ENCODE measurements around the gene BABAM2. TPM values are rescaled to one million over a fixed set of nuclear protein-coding genes. Genes with fewer than 3 reads are reported as not detected.
"Not testable (repeated sequence)": the region's sequence is repeated elsewhere in the genome, so short reads cannot be mapped to it uniquely, and the experiment has no call there.

Gene BABAM2
- total RNA-seq, 1 experiment from 2014 or later, result 43.5 TPM

GRCh38 chr2:27966466-27966865 lies 75.9 kb downstream of the BABAM2 start:
- CTCF ChIA-PET, result no interaction called here

GRCh38 chr2:27967076-27967475 lies 76.5 kb downstream of the BABAM2 start:
- DNase-seq, result no peak
- H3K4me1 Mint-ChIP-seq (ENCODE audit: low read depth, unreplicated experiment), result peaks cover 2% of the 10 kb centered on the region
- intact Hi-C loops (cut with micrococcal nuclease; ENCODE audit: unreplicated experiment), result no loop called here
- H3K27ac Mint-ChIP-seq (ENCODE audit: unreplicated experiment), result no peak overlapping the region
- peaks cover 17% of the 10 kb centered on the region for H3K9me3 Mint-ChIP-seq (ENCODE audit: low read depth, unreplicated experiment)
- no TSS peak for BruUV-seq (replicated peaks)
- CTCF ChIA-PET, result no interaction called here
- H3K36me3 Mint-ChIP-seq (ENCODE audit: insufficient read depth, unreplicated experiment), result no peaks in the 10 kb centered on the region
- TF ChIP-seq CTCF (IDR thresholded peaks at IDR 0.05; ENCODE audit: unreplicated experiment), result no peak
- no peaks in the 10 kb centered on the region for H3K27me3 Mint-ChIP-seq (ENCODE audit: unreplicated experiment)
- H3K4me3 Mint-ChIP-seq (ENCODE audit: low read depth, unreplicated experiment), result no peak overlapping the region

More at GRCh38 chr2:27966466-27966865, 75.9 kb downstream of the BABAM2 start:
- peaks cover 6% of the 10 kb centered on the region for H3K4me1 Mint-ChIP-seq (ENCODE audit: low read depth, unreplicated experiment)
- DNase-seq, result no peak
- H3K27me3 Mint-ChIP-seq (ENCODE audit: unreplicated experiment), result no peaks in the 10 kb centered on the region
- no peak overlapping the region for H3K4me3 Mint-ChIP-seq (ENCODE audit: low read depth, unreplicated experiment)
- no peaks in the 10 kb centered on the region for H3K36me3 Mint-ChIP-seq (ENCODE audit: insufficient read depth, unreplicated experiment)
- TF ChIP-seq CTCF (IDR thresholded peaks at IDR 0.05; ENCODE audit: unreplicated experiment), result no peak
- BruUV-seq (replicated peaks), result no TSS peak
- H3K9me3 Mint-ChIP-seq (ENCODE audit: low read depth, unreplicated experiment), result peaks cover 17% of the 10 kb centered on the region
- intact Hi-C loops (cut with micrococcal nuclease; ENCODE audit: unreplicated experiment), result no loop called here
- H3K27ac Mint-ChIP-seq (ENCODE audit: unreplicated experiment), result no peak overlapping the region

- DNase-seq; BruUV-seq (replicated peaks); intact Hi-C loops (cut with micrococcal nuclease; ENCODE audit: unreplicated experiment); H3K27ac Mint-ChIP-seq (ENCODE audit: unreplicated experiment); H3K4me3 Mint-ChIP-seq (ENCODE audit: low read depth, unreplicated experiment); H3K36me3 Mint-ChIP-seq (ENCODE audit: insufficient read depth, unreplicated experiment); CTCF ChIA-PET; H3K4me1 Mint-ChIP-seq (ENCODE audit: low read depth, unreplicated experiment); H3K27me3 Mint-ChIP-seq (ENCODE audit: unreplicated experiment): not testable (repeated sequence)
- peaks cover 17% of the 10 kb centered on the region for H3K9me3 Mint-ChIP-seq (ENCODE audit: low read depth, unreplicated experiment)
Measured at GRCh38 chr2:27968045-27968444, 77.5 kb downstream of the BABAM2 start.

- H3K9me3 Mint-ChIP-seq (ENCODE audit: low read depth, unreplicated experiment), result peaks cover 17% of the 10 kb centered on the region
- H3K27ac Mint-ChIP-seq (ENCODE audit: unreplicated experiment); H3K36me3 Mint-ChIP-seq (ENCODE audit: insufficient read depth, unreplicated experiment); H3K27me3 Mint-ChIP-seq (ENCODE audit: unreplicated experiment); intact Hi-C loops (cut with micrococcal nuclease; ENCODE audit: unreplicated experiment); H3K4me1 Mint-ChIP-seq (ENCODE audit: low read depth, unreplicated experiment); BruUV-seq (replicated peaks); DNase-seq; H3K4me3 Mint-ChIP-seq (ENCODE audit: low read depth, unreplicated experiment); CTCF ChIA-PET: not testable (repeated sequence)
Measured at GRCh38 chr2:27968957-27969356, 78.4 kb downstream of the BABAM2 start.

- no peak overlapping the region for H3K27ac Mint-ChIP-seq (ENCODE audit: unreplicated experiment)
- peaks cover 11% of the 10 kb centered on the region for H3K4me1 Mint-ChIP-seq (ENCODE audit: low read depth, unreplicated experiment)
- H3K4me3 Mint-ChIP-seq (ENCODE audit: low read depth, unreplicated experiment), result no peak overlapping the region
- no TSS peak for BruUV-seq (replicated peaks)
- no peaks in the 10 kb centered on the region for H3K36me3 Mint-ChIP-seq (ENCODE audit: insufficient read depth, unreplicated experiment)
- H3K9me3 Mint-ChIP-seq (ENCODE audit: low read depth, unreplicated experiment), result peaks cover 6% of the 10 kb centered on the region
- CTCF ChIA-PET, result interaction anchor here (0.6 kb wide), 1 partner anchor 385 kb away, joined by 3 read pairs; no protein-coding TSS in a partner anchor
- no peak for TF ChIP-seq CTCF (IDR thresholded peaks at IDR 0.05; ENCODE audit: unreplicated experiment)
- DNase-seq, result no peak
- intact Hi-C loops (cut with micrococcal nuclease; ENCODE audit: unreplicated experiment), result no loop called here
- H3K27me3 Mint-ChIP-seq (ENCODE audit: unreplicated experiment), result no peaks in the 10 kb centered on the region
Measured at GRCh38 chr2:27972311-27972710, 81.8 kb downstream of the BABAM2 start.
